Common myeloid progenitor, CD34-positive (primary cell): ENCODE data around the gene SLC25A22.
A peak's percentile ranks its signal among the peaks of the same experiment; 100 is the strongest.

ENCODE experiments used
- CTCF ChIA-PET: fragments of 350-600 bp; sonication (Branson Sonifier 250); formaldehyde crosslinking; loops from one replicate; lab custom pipeline; 2021; ENCODE audit warnings: antibody characterized with exemption; lab: Charles Lee
- POLR2A ChIA-PET: fragments of 350-600 bp; sonication (Branson Sonifier 250); formaldehyde crosslinking; loops from one replicate; lab custom pipeline; 2021; ENCODE audit warnings: antibody characterized with exemption; lab: Charles Lee
- DNase-seq, 3 donors: peaks; one replicate each; pipeline versions ENCODE4 v3.0.0 to v3.0.0-alpha.2; 2013
- H3K27ac ChIP-seq, 2 experiments: 1 replicate in 1 of 2; 2 replicates in 1 of 2; pipeline ENCODE4 v1.7.0; 2013; ENCODE audit warnings: inconsistent platforms in 2 of 2, low read length in 2 of 2, mild to moderate bottlenecking in 2 of 2, low read depth in 1 of 2, moderate library complexity in 1 of 2; ENCODE audit not compliant: severe bottlenecking in 2 of 2, insufficient read depth in 1 of 2, poor library complexity in 1 of 2
- H3K27me3 ChIP-seq, 5 experiments: replicated peaks in 2 of 5; 1 replicate in 3 of 5; 2 replicates in 2 of 5; pipeline versions ENCODE4 v1.6.1 to v1.7.0; 2013; ENCODE audit warnings: low read length in 4 of 5, mild to moderate bottlenecking in 2 of 5, moderate library complexity in 2 of 5, inconsistent platforms in 1 of 5; ENCODE audit not compliant: insufficient read depth in 5 of 5, control insufficient read depth in 4 of 5
- H3K36me3 ChIP-seq, 4 experiments: 1 replicate in 2 of 4; 2 replicates in 2 of 4; pipeline versions ENCODE4 v1.6.1 to v1.7.0; 2013; ENCODE audit warnings: low read length in 3 of 4, control low read depth in 1 of 4, mild to moderate bottlenecking in 1 of 4; ENCODE audit not compliant: control insufficient read depth in 4 of 4, insufficient read depth in 4 of 4
- H3K4me1 ChIP-seq, 4 experiments: 1 replicate in 3 of 4; 2 replicates in 1 of 4; pipeline versions ENCODE4 v1.6.1 to v1.7.1; 2013; ENCODE audit warnings: low read length in 3 of 4, mild to moderate bottlenecking in 3 of 4, control low read depth in 1 of 4, inconsistent platforms in 1 of 4, moderate library complexity in 1 of 4; ENCODE audit not compliant: control insufficient read depth in 4 of 4, insufficient read depth in 4 of 4; ENCODE audit errors: control extremely low read depth in 1 of 4
- H3K4me3 ChIP-seq, 7 experiments: 1 replicate in 4 of 7; 2 replicates in 3 of 7; pipeline versions ENCODE4 v1.5.1 to v1.7.0; 2013; ENCODE audit warnings: mild to moderate bottlenecking in 7 of 7, low read length in 6 of 7, moderate library complexity in 6 of 7, inconsistent platforms in 2 of 7, low read depth in 2 of 7, control low read depth in 1 of 7; ENCODE audit not compliant: insufficient read depth in 4 of 7, control insufficient read depth in 1 of 7; ENCODE audit errors: extremely low read depth in 1 of 7
- H3K9me3 ChIP-seq, 5 experiments: 1 replicate in 4 of 5; 2 replicates in 1 of 5; pipeline versions ENCODE4 v1.6.1 to v1.7.1; 2013; ENCODE audit warnings: low read length in 4 of 5, mild to moderate bottlenecking in 2 of 5, inconsistent platforms in 1 of 5, low read depth in 1 of 5, moderate library complexity in 1 of 5; ENCODE audit not compliant: control insufficient read depth in 4 of 5, insufficient read depth in 2 of 5; ENCODE audit errors: control extremely low read depth in 1 of 5
- WGBS: methylation state at CpG from one replicate; pipeline ENCODE4 v1.1.5; 2013; ENCODE audit not compliant: insufficient coverage; 5-methylcytosine and 5-hydroxymethylcytosine counted together

Gene SLC25A22

GRCh38 chr11:786235-787083 lies 11.6 kb downstream of the SLC25A22 start:
- Histone ChIP-seq H3K36me3 (peaks cover 0 to 5% (median 2%) of the 10 kb centered on the region in 4 experiments), H3K4me3 (no peak overlapping the region), H3K4me1 (peaks cover 0 to 12% (median 7%) of the 10 kb centered on the region in 4 experiments), H3K27me3 (peaks cover 0 to 30% (median 9%) of the 10 kb centered on the region in 5 experiments), H3K27ac (no peak overlapping the region), H3K9me3 (no peaks in the 10 kb centered on the region)
- no peak for DNase-seq
- ChIA-PET CTCF (interaction anchor here (1.1 to 1.7 kb wide), 2 partner anchors 10 kb away, joined by 3 to 5 read pairs; no protein-coding TSS in a partner anchor), POLR2A (no interaction called here)
- 94% methylated on average over 21 of the region's 24 CpGs for WGBS

GRCh38 chr11:783581-784015 lies 14.5 kb downstream of the SLC25A22 start:
- no peak overlapping the region for H3K27ac ChIP-seq
- 58% methylated on average over 23 of the region's 24 CpGs for WGBS
- ChIA-PET POLR2A (no interaction called here), CTCF (interaction anchor here (1.1 to 1.9 kb wide), 3 partner anchors 12 to 29 kb away, joined by 3 to 5 read pairs (median 3); no protein-coding TSS in a partner anchor)
- peak; percentile 57 to 75 (median 64) for DNase-seq
- peaks cover 0 to 12% (median 9%) of the 10 kb centered on the region in 4 experiments for H3K4me1 ChIP-seq
- peaks cover 0 to 5% (median 0%) of the 10 kb centered on the region in 5 experiments for H3K27me3 ChIP-seq
- H3K4me3 ChIP-seq = no peak overlapping the region
- H3K9me3 ChIP-seq = no peaks in the 10 kb centered on the region
- peaks cover 0 to 11% (median 3%) of the 10 kb centered on the region in 4 experiments for H3K36me3 ChIP-seq

- Histone ChIP-seq H3K9me3 (no peaks in the 10 kb centered on the region), H3K36me3 (peaks cover 0 to 11% (median 3%) of the 10 kb centered on the region in 4 experiments), H3K27ac (no peak overlapping the region), H3K4me3 (no peak overlapping the region), H3K27me3 (no peaks in the 10 kb centered on the region), H3K4me1 (peaks cover 0 to 13% (median 8%) of the 10 kb centered on the region in 4 experiments)
- ChIA-PET POLR2A (no interaction called here), CTCF (interaction anchor here (1.9 kb wide), 1 partner anchor 18 kb away, joined by 5 read pairs; no protein-coding TSS in a partner anchor)
- WGBS = 92% methylated on average over 23 of the region's 36 CpGs
- DNase-seq = no peak
Measured at GRCh38 chr11:782264-783174, 15.6 kb downstream of the SLC25A22 start.

- Histone ChIP-seq H3K4me3 (no peak overlapping the region), H3K9me3 (no peaks in the 10 kb centered on the region), H3K27ac (no peak overlapping the region), H3K36me3 (peaks cover 0 to 11% (median 3%) of the 10 kb centered on the region in 4 experiments), H3K4me1 (peaks cover 0 to 25% (median 19%) of the 10 kb centered on the region in 4 experiments), H3K27me3 (no peaks in the 10 kb centered on the region)
- CTCF ChIA-PET = interaction anchor here (0.9 kb wide), 1 partner anchor 16 kb away, joined by 3 read pairs; no protein-coding TSS in a partner anchor
- WGBS = 97% methylated on average over 16 of the region's 16 CpGs
- POLR2A ChIA-PET = no interaction called here
- DNase-seq = no peak
Measured at GRCh38 chr11:779955-780532, 18.0 kb downstream of the SLC25A22 start.

- Histone ChIP-seq H3K36me3 (peaks cover 0 to 16% (median 3%) of the 10 kb centered on the region in 4 experiments), H3K27me3 (no peaks in the 10 kb centered on the region), H3K4me3 (no peak overlapping the region), H3K9me3 (no peaks in the 10 kb centered on the region), H3K27ac (no peak overlapping the region), H3K4me1 (peaks cover 0 to 25% (median 20%) of the 10 kb centered on the region in 4 experiments)
- 96% methylated on average over 18 of the region's 23 CpGs for WGBS
- ChIA-PET POLR2A (no interaction called here), CTCF (interaction anchor here (0.9 to 1.3 kb wide), 4 partner anchors 15 to 69 kb away, joined by 3 read pairs; no protein-coding TSS in a partner anchor)
- no peak for DNase-seq
Measured at GRCh38 chr11:778976-779954, 18.8 kb downstream of the SLC25A22 start.
